ENCODE results near the gene TMEM14B. TPM values are rescaled to one million over a fixed set of nuclear protein-coding genes. Genes with fewer than 3 reads are reported as not detected.
A peak's percentile ranks its signal among the peaks of the same experiment; 100 is the strongest.

TMEM14B gene
- 52.6 TPM for total RNA-seq (ENCODE audit: unreplicated experiment)
- long read RNA-seq, transcript TMEM14B-208 (6 exons, 1,224 nt) = minor isoform, 6 of 43 reads
- long read RNA-seq, transcript TMEM14B-202 (6 exons, 975 nt) = major isoform, 26 of 43 reads
- long read RNA-seq, partial matches to known transcripts = 0 of 43 reads
- long read RNA-seq, other reads (novel, unspliced or antisense) = 9 of 43 reads

GRCh38 chr6:10747251-10747972 lies at the start of gene TMEM14B:
Gene TMEM14B, plus strand, starts transcription at chr6:10747805. Its CDS starts 1,441 bp downstream, at chr6:10749246.
- DNase-seq (ENCODE audit: low spot score) = peak; percentile 100
- Mint-ChIP-seq H3K36me3 (ENCODE audit: low read depth, unreplicated experiment) (no peaks in the 10 kb centered on the region), H3K4me1 (ENCODE audit: unreplicated experiment) (peaks cover 20% of the 10 kb centered on the region), H3K27me3 (ENCODE audit: unreplicated experiment) (peaks cover 4% of the 10 kb centered on the region), H3K27ac (ENCODE audit: unreplicated experiment) (peak within 1 kb of the TSS; percentile 89), H3K9me3 (ENCODE audit: unreplicated experiment) (no peaks in the 10 kb centered on the region), H3K4me3 (ENCODE audit: unreplicated experiment) (peak within 1 kb of the TSS; percentile 97)
- no peak for TF ChIP-seq CTCF (IDR thresholded peaks at IDR 0.05; ENCODE audit: unreplicated experiment)

DNA sequence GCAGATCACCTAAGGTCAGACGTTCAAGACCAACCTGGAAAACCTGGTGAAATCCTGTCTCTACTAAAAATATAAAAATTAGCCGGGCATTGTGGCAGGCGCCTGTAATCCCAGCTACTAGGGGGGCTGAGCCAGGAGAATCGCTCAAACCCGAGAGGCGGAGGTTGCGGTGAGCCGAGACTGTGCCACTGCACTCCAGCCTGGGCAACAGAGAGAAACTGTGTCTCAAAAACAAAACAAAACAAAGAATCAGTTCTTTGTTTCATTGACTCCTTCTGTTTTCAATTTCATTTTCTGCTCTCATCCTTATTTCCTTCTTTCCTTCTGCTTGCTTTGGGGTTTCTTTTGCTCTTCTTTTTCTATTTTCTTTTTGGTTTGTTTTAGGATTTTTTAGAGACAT lies 33.6 kb upstream of the TMEM14B start:
- TF ChIP-seq CTCF (IDR thresholded peaks at IDR 0.05; ENCODE audit: unreplicated experiment) = no peak
- Mint-ChIP-seq H3K27ac (ENCODE audit: unreplicated experiment) (no peak overlapping the region), H3K4me3 (ENCODE audit: unreplicated experiment) (no peak overlapping the region), H3K4me1 (ENCODE audit: unreplicated experiment) (no peaks in the 10 kb centered on the region), H3K27me3 (ENCODE audit: unreplicated experiment) (no peaks in the 10 kb centered on the region), H3K36me3 (ENCODE audit: low read depth, unreplicated experiment) (no peaks in the 10 kb centered on the region), H3K9me3 (ENCODE audit: unreplicated experiment) (no peaks in the 10 kb centered on the region)
- DNase-seq (ENCODE audit: low spot score) = no peak

DNA sequence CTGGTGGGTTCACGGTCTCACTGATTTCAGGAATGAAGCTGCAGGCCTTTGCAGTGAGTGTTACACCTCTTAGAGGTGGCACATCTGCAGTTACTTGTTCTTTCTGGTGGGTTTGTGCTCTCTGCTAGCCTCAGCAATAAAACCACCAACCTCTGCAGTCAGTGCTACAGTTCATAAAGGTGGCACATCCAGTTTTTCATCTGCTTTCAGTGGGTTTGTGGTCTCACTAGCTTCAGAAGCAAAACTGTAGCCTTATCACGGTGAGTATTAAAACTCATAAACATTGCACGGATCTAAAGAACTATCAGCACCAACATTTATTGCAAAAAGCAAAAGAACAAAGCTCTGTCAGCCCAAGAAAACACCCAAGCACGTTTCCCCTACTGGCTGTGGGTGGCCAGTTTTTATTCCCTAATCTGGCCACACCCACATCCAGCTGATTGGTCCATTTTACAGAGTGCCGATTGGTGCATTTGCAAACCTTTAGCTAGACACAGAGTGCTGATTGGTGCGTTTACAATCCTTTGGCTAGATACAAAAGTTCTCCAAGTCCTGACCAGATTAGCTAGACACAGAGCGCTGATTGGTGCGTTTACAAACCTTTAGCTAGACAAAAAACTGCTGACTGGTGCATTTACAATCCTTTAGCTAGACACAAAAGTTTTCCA lies 28.2 kb upstream of the TMEM14B start:
- Mint-ChIP-seq H3K4me3 (ENCODE audit: unreplicated experiment) (no peak overlapping the region), H3K36me3 (ENCODE audit: low read depth, unreplicated experiment) (peaks cover 4% of the 10 kb centered on the region), H3K27me3 (ENCODE audit: unreplicated experiment) (peaks cover 7% of the 10 kb centered on the region), H3K4me1 (ENCODE audit: unreplicated experiment) (peaks cover 19% of the 10 kb centered on the region), H3K27ac (ENCODE audit: unreplicated experiment) (no peak overlapping the region), H3K9me3 (ENCODE audit: unreplicated experiment) (no peaks in the 10 kb centered on the region)
- no peak for DNase-seq (ENCODE audit: low spot score)
- TF ChIP-seq CTCF (IDR thresholded peaks at IDR 0.05; ENCODE audit: unreplicated experiment) = no peak

- TF ChIP-seq CTCF (IDR thresholded peaks at IDR 0.05; ENCODE audit: unreplicated experiment) = no peak
- H3K4me1 Mint-ChIP-seq (ENCODE audit: unreplicated experiment) = peaks cover 21% of the 10 kb centered on the region
- H3K4me3 Mint-ChIP-seq (ENCODE audit: unreplicated experiment) = no peak overlapping the region
- peaks cover 7% of the 10 kb centered on the region for H3K27me3 Mint-ChIP-seq (ENCODE audit: unreplicated experiment)
- DNase-seq (ENCODE audit: low spot score) = no peak
- H3K36me3 Mint-ChIP-seq (ENCODE audit: low read depth, unreplicated experiment) = peaks cover 4% of the 10 kb centered on the region
- H3K27ac Mint-ChIP-seq (ENCODE audit: unreplicated experiment) = no peak overlapping the region
- no peaks in the 10 kb centered on the region for H3K9me3 Mint-ChIP-seq (ENCODE audit: unreplicated experiment)
Measured at GRCh38 chr6:10719964-10720264, 27.7 kb upstream of the TMEM14B start.

Data from endothelial cell (in vitro differentiated cells).